ENCODE data around the gene REN. TPM values are rescaled to one million over a fixed set of nuclear protein-coding genes. Genes with fewer than 3 reads are reported as not detected.

REN gene
- total and polyA plus RNA-seq, 9 of the 15 experiments (the other 6 are each of a cell fraction or from before 2014, with no cell fraction given), result 1.7 to 9.9 (median 3.1) TPM

GRCh38 chr1:204146965-204147364 lies 19.2 kb downstream of the REN start:
- intact Hi-C loops (cut with micrococcal nuclease), result no loop called here
- in situ Hi-C loops (cut with MboI), result no loop called here
- DNase-seq (ENCODE audit: extremely low read depth in 1 of 4, low spot score in 3 of 4), result no peak
- no TSS peak for BruUV-seq (replicated peaks)
- Histone ChIP-seq H3K27me3 (ENCODE audit: control insufficient read depth in 2 of 2, insufficient read depth in 2 of 2, low read length in 2 of 2) (peaks cover 25 to 50% of the 10 kb centered on the region in 2 experiments), H4K20me1 (replicated peaks; ENCODE audit: control insufficient read depth, insufficient read depth, low read length) (peaks cover 15% of the 10 kb centered on the region), H3K9me1 (ENCODE audit: control insufficient read depth, insufficient read depth, low read length) (no peaks in the 10 kb centered on the region), H3K4me2 (ENCODE audit: insufficient read depth, low read length) (no peak overlapping the region), H3K4me1 (replicated peaks in 1 of 2; ENCODE audit: control insufficient read depth in 2 of 2, insufficient read depth in 2 of 2, low read length in 2 of 2) (peaks cover 0 to 13% of the 10 kb centered on the region in 2 experiments; a peak in 2 of 5 replicates), H3K27ac (ENCODE audit: extremely low read depth, low read depth, low read length) (no peak overlapping the region), H2AFZ (ENCODE audit: low read depth, low read length) (no peak overlapping the region), H3K36me3 (ENCODE audit: control insufficient read depth, insufficient read depth, low read length) (no peaks in the 10 kb centered on the region), H3K9ac (ENCODE audit: insufficient read depth in 1 of 2, low read depth in 2 of 2, low read length in 2 of 2) (no peak overlapping the region), H3K4me3 (no peak overlapping the region), H3K9me3 (replicated peaks; ENCODE audit: control insufficient read depth, insufficient read depth, low read depth, low read length) (no peaks in the 10 kb centered on the region), H3K79me2 (ENCODE audit: control insufficient read depth, insufficient read depth, low read length) (no peaks in the 10 kb centered on the region)
- TF ChIP-seq RAD21 (CRISPR knock-in tag; conservative IDR thresholded peaks at IDR 0.05 in 1 of 2, IDR thresholded peaks at IDR 0.05 in 1 of 2), result no peak
- no peak for TF ChIP-seq HMG20A (CRISPR knock-in tag; conservative IDR thresholded peaks at IDR 0.05)
- TF ChIP-seq, protein P1, sequence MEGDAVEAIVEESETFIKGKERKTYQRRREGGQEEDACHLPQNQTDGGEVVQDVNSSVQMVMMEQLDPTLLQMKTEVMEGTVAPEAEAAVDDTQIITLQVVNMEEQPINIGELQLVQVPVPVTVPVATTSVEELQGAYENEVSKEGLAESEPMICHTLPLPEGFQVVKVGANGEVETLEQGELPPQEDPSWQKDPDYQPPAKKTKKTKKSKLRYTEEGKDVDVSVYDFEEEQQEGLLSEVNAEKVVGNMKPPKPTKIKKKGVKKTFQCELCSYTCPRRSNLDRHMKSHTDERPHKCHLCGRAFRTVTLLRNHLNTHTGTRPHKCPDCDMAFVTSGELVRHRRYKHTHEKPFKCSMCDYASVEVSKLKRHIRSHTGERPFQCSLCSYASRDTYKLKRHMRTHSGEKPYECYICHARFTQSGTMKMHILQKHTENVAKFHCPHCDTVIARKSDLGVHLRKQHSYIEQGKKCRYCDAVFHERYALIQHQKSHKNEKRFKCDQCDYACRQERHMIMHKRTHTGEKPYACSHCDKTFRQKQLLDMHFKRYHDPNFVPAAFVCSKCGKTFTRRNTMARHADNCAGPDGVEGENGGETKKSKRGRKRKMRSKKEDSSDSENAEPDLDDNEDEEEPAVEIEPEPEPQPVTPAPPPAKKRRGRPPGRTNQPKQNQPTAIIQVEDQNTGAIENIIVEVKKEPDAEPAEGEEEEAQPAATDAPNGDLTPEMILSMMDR (IDR thresholded peaks at IDR 0.05 in 2 of 3, conservative IDR thresholded peaks at IDR 0.05 in 1 of 3; ENCODE audit: insufficient read depth in 2 of 3, low read depth in 1 of 3, low read length in 3 of 3), result no peak
- TF ChIP-seq KLF16 (IDR thresholded peaks at IDR 0.05), result no peak
- no peak for TF ChIP-seq BACH1 (tag; IDR thresholded peaks at IDR 0.05)
- POLR2A ChIA-PET, result no interaction called here
- ATAC-seq, result no peak
- 10% methylated on average over 6 of the region's 7 CpGs for WGBS (ENCODE audit: insufficient coverage, low coverage, missing lambda C conversion rate)
- no peak for FAIRE-seq
- CTCF ChIA-PET (ENCODE audit: low intra/inter-chr PET ratio), result no interaction called here

Measured in K562 (cell line).